Neural progenitor cell (in vitro differentiated cells): ENCODE data around the gene P2RY4. TPM values are rescaled to one million over a fixed set of nuclear protein-coding genes. Genes with fewer than 3 reads are reported as not detected.
"Not testable (repeated sequence)": the region's sequence is repeated elsewhere in the genome, so short reads cannot be mapped to it uniquely, and the experiment has no call there.

Experiments used
- DNase-seq: peaks from one replicate; pipeline ENCODE4 v3.0.0-alpha.2; 2016; ENCODE audit warnings: low spot score
- H2AFZ ChIP-seq: fragments of 200-600 bp; sonication (generic); replicated peaks from 2 replicates; pipeline ENCODE4 v1.6.1; 2016; ENCODE audit warnings: antibody characterized with exemption
- H3F3A ChIP-seq: fragments of 200-600 bp; sonication (generic); 2 replicates; pipeline ENCODE4 v1.6.1; 2016; ENCODE audit warnings: antibody characterized with exemption, low read depth
- H3K27ac ChIP-seq: fragments of 200-600 bp; sonication (generic); 2 replicates; pipeline ENCODE4 v1.5.1; 2016; ENCODE audit warnings: mild to moderate bottlenecking
- H3K27me3 ChIP-seq: fragments of 200-600 bp; sonication (generic); 2 replicates; pipeline ENCODE4 v1.6.1; 2016; ENCODE audit warnings: mild to moderate bottlenecking, moderate library complexity
- H3K36me3 ChIP-seq: fragments of 200-600 bp; sonication (generic); 2 replicates; pipeline ENCODE4 v1.5.1; 2016
- H3K4me1 ChIP-seq: fragments of 200-600 bp; sonication (generic); 2 replicates; pipeline ENCODE4 v1.6.1; 2016; ENCODE audit warnings: mixed run types
- H3K4me2 ChIP-seq: fragments of 200-600 bp; sonication (generic); 2 replicates; pipeline ENCODE4 v1.6.1; 2016
- H3K4me3 ChIP-seq: fragments of 200-600 bp; sonication (generic); 2 replicates; pipeline ENCODE4 v1.5.1; 2016
- H3K79me2 ChIP-seq: fragments of 200-600 bp; sonication (generic); 2 replicates; pipeline ENCODE4 v1.6.1; 2016; ENCODE audit warnings: low read depth
- H3K9ac ChIP-seq: fragments of 200-600 bp; sonication (generic); 2 replicates; pipeline ENCODE4 v1.6.1; 2016
- H3K9me3 ChIP-seq: fragments of 200-600 bp; sonication (generic); 2 replicates; pipeline ENCODE4 v1.5.1; 2016; ENCODE audit warnings: low read depth
- H4K20me1 ChIP-seq: fragments of 200-600 bp; sonication (generic); 2 replicates; pipeline ENCODE4 v1.6.1; 2016; ENCODE audit warnings: low read depth
- H3K27ac Mint-ChIP-seq: 3 replicates; pipeline ENCODE4 v1.8.0; 2021; ENCODE audit warnings: mixed read lengths
- H3K27me3 Mint-ChIP-seq: 2 replicates; pipeline ENCODE4 v1.8.0; 2022; ENCODE audit warnings: low read depth, mild to moderate bottlenecking, inconsistent platforms, moderate library complexity, mixed read lengths; ENCODE audit not compliant: insufficient read depth
- H3K36me3 Mint-ChIP-seq: 3 replicates; pipeline ENCODE4 v1.8.0; 2021; ENCODE audit warnings: mixed read lengths
- H3K4me1 Mint-ChIP-seq: 3 replicates; pipeline ENCODE4 v1.8.0; 2021; ENCODE audit warnings: mixed read lengths
- H3K4me3 Mint-ChIP-seq: 3 replicates; pipeline ENCODE4 v1.8.0; 2021; ENCODE audit warnings: mild to moderate bottlenecking, moderate library complexity, mixed read lengths
- H3K9me3 Mint-ChIP-seq: 3 replicates; pipeline ENCODE4 v1.8.0; 2020; ENCODE audit warnings: mixed read lengths
- EZH2 ChIP-seq: fragments of 200-600 bp; sonication (generic); IDR thresholded peaks from 2 replicates; pipeline ENCODE4 v1.6.1; 2017; ENCODE audit warnings: antibody characterized with exemption, mild to moderate bottlenecking, moderate library complexity
- EZH2phosphoT487 ChIP-seq: fragments of 200-600 bp; sonication (generic); IDR thresholded peaks from 2 replicates; pipeline ENCODE4 v1.6.1; 2017; ENCODE audit warnings: antibody characterized with exemption
- total RNA-seq: library from RNA; depleted of rRNA; stranded (reverse); fragments of >200 nt; gene quantifications from 2 replicates; pipeline ENCODE4 v1.2.3, GENCODE V29; 2015; ENCODE audit warnings: low replicate concordance
- TF ChIP-seq, protein P1 (sequence below): fragments of 200-600 bp; sonication (generic); IDR thresholded peaks from 2 replicates; pipeline ENCODE4 v1.5.1; 2017; ENCODE audit warnings: antibody characterized with exemption, mild to moderate bottlenecking

Gene P2RY4
- total RNA-seq, 1 donor from 2014 or later: not detected

DNA sequence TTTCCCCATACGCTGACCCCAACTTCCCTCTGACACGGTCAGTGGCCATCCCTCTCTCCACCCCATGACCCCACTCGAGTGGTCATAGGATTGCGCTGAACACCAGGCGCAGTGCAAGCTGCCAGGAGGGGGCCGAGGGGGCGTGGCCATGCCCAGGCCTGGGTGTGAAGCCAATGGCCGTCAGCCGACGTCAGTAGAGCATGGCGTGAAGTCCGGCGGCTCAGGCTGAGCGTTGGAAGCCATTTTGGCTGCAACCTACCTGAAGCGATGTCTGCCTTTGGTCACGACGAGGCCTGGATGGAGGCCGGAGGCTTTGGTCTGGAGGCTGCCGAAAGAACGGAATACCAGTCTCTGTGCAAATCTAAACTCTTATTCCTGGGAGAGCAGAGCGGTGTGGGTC is 21.9 kb upstream of the P2RY4 start, which contains the start of gene RAB41:
Gene RAB41 (plus strand): TSS at position 222 of the 400 bp plus-strand sequence. CDS start 46 bp downstream, at position 268.
- no peaks in the 10 kb centered on the region for H3F3A ChIP-seq
- H3K27me3 ChIP-seq: no peaks in the 10 kb centered on the region
- H3K36me3 Mint-ChIP-seq: peaks cover 2% of the 10 kb centered on the region
- no peaks in the 10 kb centered on the region for H4K20me1 ChIP-seq
- no peak for TF ChIP-seq EZH2
- TF ChIP-seq, protein P1, sequence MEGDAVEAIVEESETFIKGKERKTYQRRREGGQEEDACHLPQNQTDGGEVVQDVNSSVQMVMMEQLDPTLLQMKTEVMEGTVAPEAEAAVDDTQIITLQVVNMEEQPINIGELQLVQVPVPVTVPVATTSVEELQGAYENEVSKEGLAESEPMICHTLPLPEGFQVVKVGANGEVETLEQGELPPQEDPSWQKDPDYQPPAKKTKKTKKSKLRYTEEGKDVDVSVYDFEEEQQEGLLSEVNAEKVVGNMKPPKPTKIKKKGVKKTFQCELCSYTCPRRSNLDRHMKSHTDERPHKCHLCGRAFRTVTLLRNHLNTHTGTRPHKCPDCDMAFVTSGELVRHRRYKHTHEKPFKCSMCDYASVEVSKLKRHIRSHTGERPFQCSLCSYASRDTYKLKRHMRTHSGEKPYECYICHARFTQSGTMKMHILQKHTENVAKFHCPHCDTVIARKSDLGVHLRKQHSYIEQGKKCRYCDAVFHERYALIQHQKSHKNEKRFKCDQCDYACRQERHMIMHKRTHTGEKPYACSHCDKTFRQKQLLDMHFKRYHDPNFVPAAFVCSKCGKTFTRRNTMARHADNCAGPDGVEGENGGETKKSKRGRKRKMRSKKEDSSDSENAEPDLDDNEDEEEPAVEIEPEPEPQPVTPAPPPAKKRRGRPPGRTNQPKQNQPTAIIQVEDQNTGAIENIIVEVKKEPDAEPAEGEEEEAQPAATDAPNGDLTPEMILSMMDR: no peak
- TF ChIP-seq EZH2phosphoT487: no peak
- no peak for DNase-seq
- no peaks in the 10 kb centered on the region for H3K4me1 Mint-ChIP-seq
- H3K4me2 ChIP-seq: no peak within 1 kb of the TSS
- no peak within 1 kb of the TSS for H3K27ac ChIP-seq
- H3K9ac ChIP-seq: no peak within 1 kb of the TSS
- H3K4me3 Mint-ChIP-seq: no peak within 1 kb of the TSS
- no peak within 1 kb of the TSS for H2AFZ ChIP-seq
- H3K9me3 Mint-ChIP-seq: peaks cover 8% of the 10 kb centered on the region
- no peak within 1 kb of the TSS for H3K4me3 ChIP-seq
- no peaks in the 10 kb centered on the region for H3K4me1 ChIP-seq
- H3K79me2 ChIP-seq: no peaks in the 10 kb centered on the region
- no peak within 1 kb of the TSS for H3K27ac Mint-ChIP-seq
- H3K9me3 ChIP-seq: no peaks in the 10 kb centered on the region
- no peaks in the 10 kb centered on the region for H3K36me3 ChIP-seq
- H3K27me3 Mint-ChIP-seq: peaks cover 2% of the 10 kb centered on the region

DNA sequence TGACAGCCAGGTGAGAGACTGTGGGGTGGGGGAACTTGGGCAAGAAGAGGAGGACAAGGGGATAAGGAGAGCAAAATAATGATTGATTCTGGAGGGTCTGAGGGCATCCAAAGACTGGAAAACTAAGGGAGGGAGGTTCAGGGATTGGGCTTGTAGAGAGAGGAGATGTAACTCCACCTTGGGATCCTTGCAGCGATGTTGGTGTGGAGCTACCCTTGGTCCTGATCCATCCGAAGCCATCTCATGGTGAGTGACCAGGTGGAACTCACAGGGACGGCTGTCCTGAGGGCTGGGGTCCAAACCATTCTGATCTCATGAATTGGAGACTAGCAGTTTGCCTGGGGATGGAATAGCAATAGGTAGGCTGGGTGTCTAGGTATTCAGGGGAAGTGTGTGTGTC is 20.6 kb upstream of the P2RY4 start:
- H3K9me3 Mint-ChIP-seq: peaks cover 11% of the 10 kb centered on the region
- H3K79me2 ChIP-seq: no peaks in the 10 kb centered on the region
- peaks cover 2% of the 10 kb centered on the region for H3K36me3 Mint-ChIP-seq
- no peak overlapping the region for H3K27ac Mint-ChIP-seq
- H3K9ac ChIP-seq: no peak overlapping the region
- no peak overlapping the region for H2AFZ ChIP-seq
- no peaks in the 10 kb centered on the region for H3F3A ChIP-seq
- TF ChIP-seq EZH2phosphoT487: no peak
- TF ChIP-seq, protein P1: no peak
- TF ChIP-seq EZH2: no peak
- no peaks in the 10 kb centered on the region for H3K4me1 ChIP-seq
- DNase-seq: no peak
- no peak overlapping the region for H3K4me2 ChIP-seq
- no peaks in the 10 kb centered on the region for H4K20me1 ChIP-seq
- H3K36me3 ChIP-seq: no peaks in the 10 kb centered on the region
- H3K4me1 Mint-ChIP-seq: no peaks in the 10 kb centered on the region
- H3K27ac ChIP-seq: no peak overlapping the region
- no peak overlapping the region for H3K4me3 ChIP-seq
- no peaks in the 10 kb centered on the region for H3K27me3 ChIP-seq
- no peak overlapping the region for H3K4me3 Mint-ChIP-seq
- H3K27me3 Mint-ChIP-seq: peaks cover 4% of the 10 kb centered on the region
- no peaks in the 10 kb centered on the region for H3K9me3 ChIP-seq

- TF ChIP-seq EZH2phosphoT487 (no peak), EZH2 (no peak)
- TF ChIP-seq, protein P1: no peak
- no peak overlapping the region for H3K4me2 ChIP-seq
- H3K36me3 ChIP-seq: no peaks in the 10 kb centered on the region
- H2AFZ ChIP-seq: no peak overlapping the region
- H3K4me3 Mint-ChIP-seq: no peak overlapping the region
- no peaks in the 10 kb centered on the region for H4K20me1 ChIP-seq
- no peaks in the 10 kb centered on the region for H3K27me3 ChIP-seq
- H3F3A ChIP-seq: no peaks in the 10 kb centered on the region
- no peaks in the 10 kb centered on the region for H3K4me1 ChIP-seq
- no peak overlapping the region for H3K27ac Mint-ChIP-seq
- peaks cover 4% of the 10 kb centered on the region for H3K9me3 ChIP-seq
- H3K9ac ChIP-seq: no peak overlapping the region
- DNase-seq: no peak
- no peaks in the 10 kb centered on the region for H3K36me3 Mint-ChIP-seq
- H3K27ac ChIP-seq: no peak overlapping the region
- H3K9me3 Mint-ChIP-seq: peaks cover 11% of the 10 kb centered on the region
- no peaks in the 10 kb centered on the region for H3K4me1 Mint-ChIP-seq
- peaks cover 4% of the 10 kb centered on the region for H3K27me3 Mint-ChIP-seq
- no peaks in the 10 kb centered on the region for H3K79me2 ChIP-seq
- H3K4me3 ChIP-seq: no peak overlapping the region
Measured at GRCh38 chrX:70279081-70279480, 19.1 kb upstream of the P2RY4 start.

DNA sequence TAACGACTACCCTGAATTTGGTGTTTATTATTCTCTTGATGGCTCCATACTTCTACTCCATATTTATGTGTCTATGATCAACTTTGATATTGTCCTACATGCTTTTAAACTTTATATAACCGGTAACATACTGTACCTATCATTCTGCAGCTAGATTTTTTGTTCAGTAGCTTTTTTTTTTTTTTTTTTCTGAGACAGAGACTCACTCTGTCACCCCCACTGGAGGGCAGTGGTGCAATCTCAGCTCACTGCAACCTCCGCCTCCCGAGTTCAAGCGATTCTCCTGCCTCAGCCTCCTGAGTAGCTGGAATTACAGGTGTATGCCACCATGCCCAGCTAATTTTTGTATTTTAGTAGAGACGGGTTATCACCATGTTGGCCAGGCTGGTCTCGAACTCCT is 14.0 kb upstream of the P2RY4 start:
- not testable (repeated sequence) for H3K79me2 ChIP-seq, H3K27ac ChIP-seq, H2AFZ ChIP-seq, H3K4me1 ChIP-seq, H3K36me3 ChIP-seq, H3K27me3 ChIP-seq, H3K36me3 Mint-ChIP-seq, H3K4me2 ChIP-seq, H3K27ac Mint-ChIP-seq, DNase-seq, H3F3A ChIP-seq, H3K4me1 Mint-ChIP-seq, H3K4me3 ChIP-seq, H3K4me3 Mint-ChIP-seq, H3K9me3 ChIP-seq, H4K20me1 ChIP-seq, H3K9ac ChIP-seq, H3K27me3 Mint-ChIP-seq, H3K9me3 Mint-ChIP-seq
